K562 (cell line): ENCODE measurements around the gene ARG1. TPM values are rescaled to one million over a fixed set of nuclear protein-coding genes. Genes with fewer than 3 reads are reported as not detected.

Experiments
- ATAC-seq: fragments of 200-7000 bp; cut with Tn5 transposase; 3 replicates; pipeline ENCODE4 v1.9.1; 2020; ENCODE audit warnings: moderate library complexity
- BruUV-seq: library from RNA; stranded (reverse); fragments of 400-500 nt; replicated peaks from 2 replicates; lab custom pipeline; 2021; lab: Mats Ljungman, UMichigan
- CTCF ChIA-PET: fragments of 300-600 bp; formaldehyde crosslinking; extraction: SDS; loops from one replicate; lab custom pipeline; 2021; ENCODE audit warnings: low intra/inter-chr PET ratio; lab: Yijun Ruan, JAX
- POLR2A ChIA-PET: fragments of 300-600, 350-650 bp; sonication (Branson Sonifier 250); formaldehyde crosslinking; extraction: SDS; loops from one replicate; lab custom pipeline; 2021; ENCODE audit warnings: antibody characterized with exemption, inconsistent platforms; lab: Yijun Ruan, JAX
- DNase-seq, 4 experiments: peaks; one replicate each; pipeline versions ENCODE4 v3.0.0 to v3.0.0-alpha.2; 2011 to 2018; ENCODE audit warnings: low spot score in 3 of 4, mixed read lengths in 3 of 4; ENCODE audit errors: extremely low read depth in 1 of 4
- FAIRE-seq: peaks from 2 replicates; lab custom pipeline; 2011; peaks lifted over from hg19 to GRCh38; lab: Jason Lieb, UNC
- H2AFZ ChIP-seq: 2 replicates; pipeline ENCODE4 v1.6.0; 2011; ENCODE audit warnings: low read depth, low read length, control low read depth, inconsistent platforms
- H3K27ac ChIP-seq: fragments of 200-600 bp; 3 replicates; pipeline ENCODE4 v1.8.0; 2011; ENCODE audit warnings: low read depth, mild to moderate bottlenecking, control low read depth, inconsistent platforms, low read length, moderate library complexity, mixed read lengths; ENCODE audit errors: extremely low read depth
- H3K27me3 ChIP-seq, 2 experiments: fragments of 300-600 bp in 1 of 2; 2 replicates in 1 of 2; 3 replicates in 1 of 2; pipeline versions ENCODE4 v1.6.0 to v1.8.0; 2011; ENCODE audit warnings: inconsistent platforms in 2 of 2, low read length in 2 of 2, mild to moderate bottlenecking in 1 of 2, mixed read lengths in 1 of 2, moderate library complexity in 1 of 2; ENCODE audit not compliant: control insufficient read depth in 2 of 2, insufficient read depth in 2 of 2
- H3K36me3 ChIP-seq: fragments of 300-600 bp; 3 replicates; pipeline ENCODE4 v1.8.0; 2011; ENCODE audit warnings: mild to moderate bottlenecking, low read length, inconsistent platforms; ENCODE audit not compliant: control insufficient read depth, insufficient read depth
- H3K4me1 ChIP-seq, 2 experiments: fragments of 200-600 bp in 1 of 2; replicated peaks in 1 of 2; 2 replicates in 1 of 2; 3 replicates in 1 of 2; pipeline versions ENCODE4 v1.5.1 to v1.8.0; 2011; ENCODE audit warnings: inconsistent platforms in 2 of 2, low read length in 2 of 2, mild to moderate bottlenecking in 1 of 2, mixed read lengths in 1 of 2, moderate library complexity in 1 of 2; ENCODE audit not compliant: control insufficient read depth in 2 of 2, insufficient read depth in 2 of 2
- H3K4me2 ChIP-seq: 2 replicates; pipeline ENCODE4 v1.6.1; 2011; ENCODE audit warnings: low read length, control low read depth, inconsistent platforms, mixed read lengths; ENCODE audit not compliant: insufficient read depth
- H3K4me3 ChIP-seq: fragments of 200-600 bp; sonication (generic), shearing (Covaris generic); 2 replicates; pipeline ENCODE4 v1.5.1; 2016; ENCODE audit warnings: control low read depth, inconsistent platforms
- H3K79me2 ChIP-seq: fragments of 200-600 bp; 3 replicates; pipeline ENCODE4 v1.8.0; 2011; ENCODE audit warnings: low read length, inconsistent platforms; ENCODE audit not compliant: control insufficient read depth, insufficient read depth
- H3K9ac ChIP-seq, 2 experiments: 2 replicates each; pipeline versions ENCODE4 v1.6.0 to v1.6.1; 2011; ENCODE audit warnings: low read depth in 2 of 2, low read length in 2 of 2, control low read depth in 1 of 2, inconsistent platforms in 1 of 2, mild to moderate bottlenecking in 1 of 2, mixed read lengths in 1 of 2; ENCODE audit not compliant: insufficient read depth in 1 of 2
- H3K9me1 ChIP-seq: one replicate; pipeline ENCODE4 v1.6.0; 2011; ENCODE audit warnings: inconsistent platforms, mild to moderate bottlenecking, low read length, moderate library complexity; ENCODE audit not compliant: control insufficient read depth, insufficient read depth
- H3K9me3 ChIP-seq: replicated peaks from 2 replicates; pipeline ENCODE4 v1.5.1; 2011; ENCODE audit warnings: low read depth, low read length, inconsistent platforms; ENCODE audit not compliant: control insufficient read depth, insufficient read depth
- H4K20me1 ChIP-seq: replicated peaks from 2 replicates; pipeline ENCODE4 v1.6.1; 2011; ENCODE audit warnings: low read length, inconsistent platforms, mixed read lengths; ENCODE audit not compliant: control insufficient read depth, insufficient read depth
- CCNT2 ChIP-seq: IDR thresholded peaks from 2 replicates; pipeline ENCODE4 v1.6.1; 2011; ENCODE audit warnings: borderline replicate concordance, low read depth, mild to moderate bottlenecking, moderate library complexity, mixed read lengths, low read length; ENCODE audit not compliant: insufficient read length; ENCODE audit errors: extremely low read depth
- CEBPB ChIP-seq: fragments of 450-650 bp; IDR thresholded peaks from 2 replicates; pipeline ENCODE4 v1.6.1; 2016; ENCODE audit warnings: missing genetic modification characterization, missing compliant biosample characterization
- CEBPG ChIP-seq, 3 experiments: fragments of 200-800 bp in 1 of 3; sonication (Bioruptor generic) in 1 of 3; sonication (generic) in 1 of 3; formaldehyde crosslinking in 1 of 3; IDR thresholded peaks in 2 of 3; conservative IDR thresholded peaks in 1 of 3; 2 replicates each; pipeline versions ENCODE4 v1.6.1 to v1.8.0; 2016 to 2022; ENCODE audit warnings: missing compliant biosample characterization in 2 of 3, missing genetic modification characterization in 2 of 3, mild to moderate bottlenecking in 1 of 3, missing genetic modification reagents in 1 of 3
- WGBS: fragments of 100-300 bp; shearing (Covaris generic); methylation state at CpG from one replicate; pipeline ENCODE4 v1.1.6; 2016; ENCODE audit warnings: low coverage, mixed read lengths; ENCODE audit not compliant: insufficient coverage; ENCODE audit errors: missing lambda C conversion rate; 5-methylcytosine and 5-hydroxymethylcytosine counted together
- in situ Hi-C: fragments of 300-500 bp; cut with MboI; formaldehyde crosslinking; loops from 4 replicates; pipeline ENCODE4 v1.15.0; 2018; ENCODE audit warnings: inconsistent platforms, mixed read lengths
- intact Hi-C: fragments of 100-400 bp; cut with micrococcal nuclease; formaldehyde crosslinking; loops from 2 replicates; pipeline ENCODE4 v1.14.2; 2022
- polyA plus RNA-seq, 8 experiments: library from polyadenylated mRNA; depleted of rRNA in 4 of 8; stranded (reverse) in 5 of 8; unstranded in 3 of 8; fragments of >200 nt; fragmentation: Nextera tagmentation in 2 of 8; fragmentation: Illumina TruSeq in 1 of 8; extraction: Ambion mirVana in 2 of 8; extraction: Trizol in 1 of 8; gene quantifications; 2 replicates each; pipeline versions ENCODE4 v1.2.1 to v1.2.3, GENCODE V29; 2011 to 2014; ENCODE audit warnings: inconsistent platforms in 1 of 8, missing spikeins in 1 of 8
- total RNA-seq, 7 experiments: library from RNA; depleted of rRNA in 6 of 7; stranded (reverse); fragments of >200 nt in 6 of 7; fragmentation: Illumina TruSeq in 2 of 7; extraction: Trizol in 2 of 7; gene quantifications; 2 replicates each; pipeline versions ENCODE4 v1.2.1 to v1.2.3, GENCODE V29; 2011 to 2021; ENCODE audit warnings: low replicate concordance in 1 of 7

The ARG1 gene
- total and polyA plus RNA-seq, 9 of the 15 experiments (the other 6 are each of a cell fraction or from before 2014, with no cell fraction given), result 0.03 to 0.20 (median 0.08) TPM; not detected in 3

- intact Hi-C loops (no loop called here), in situ Hi-C loops (no loop called here)
- no peak overlapping the region for H3K9ac ChIP-seq
- H4K20me1 ChIP-seq, result no peaks in the 10 kb centered on the region
- TF ChIP-seq CCNT2 (no peak), CEBPB (tag) (peak; percentile 63; the same call in 1 of the 2 replicates), CEBPG (CRISPR knock-in tag; IDR thresholded peaks at IDR 0.05) (no peak), CEBPG (tag; conservative IDR thresholded peaks at IDR 0.05 in 1 of 2, IDR thresholded peaks at IDR 0.05 in 1 of 2) (0 out of 4 replicates have a peak, but pooled peaks of 1 of the 2 experiments have one; percentile 41)
- FAIRE-seq (no peak), DNase-seq (no peak), ATAC-seq (no peak)
- no peak overlapping the region for H2AFZ ChIP-seq
- no peak overlapping the region for H3K4me3 ChIP-seq
- peaks cover 0 to 8% of the 10 kb centered on the region in 2 experiments; a peak in 2 of 5 replicates for H3K27me3 ChIP-seq
- ChIA-PET POLR2A (interaction anchor here (0.7 kb wide), 1 partner anchor 306 kb away, joined by 3 read pairs; no protein-coding TSS in a partner anchor), CTCF (interaction anchor here (0.7 kb wide), 1 partner anchor 18 kb away, joined by 7 read pairs; no protein-coding TSS in a partner anchor)
- no peaks in the 10 kb centered on the region for H3K4me1 ChIP-seq
- H3K9me1 ChIP-seq, result no peaks in the 10 kb centered on the region
- no peak overlapping the region for H3K4me2 ChIP-seq
- H3K9me3 ChIP-seq, result no peaks in the 10 kb centered on the region
- no TSS peak for BruUV-seq
- no peaks in the 10 kb centered on the region for H3K36me3 ChIP-seq
- no peaks in the 10 kb centered on the region for H3K79me2 ChIP-seq
- no peak overlapping the region for H3K27ac ChIP-seq
- WGBS, result 0% methylated on average over 4 of the region's 4 CpGs
Observed at GRCh38 chr6:131561925-131562707, 10.9 kb upstream of the ARG1 start.
